A549 (cell line): ENCODE data around the gene PRKCQ. TPM values are rescaled to one million over a fixed set of nuclear protein-coding genes. Genes with fewer than 3 reads are reported as not detected.
"Not testable (repeated sequence)": the region's sequence is repeated elsewhere in the genome, so short reads cannot be mapped to it uniquely, and the experiment has no call there.

Experiments
- ATAC-seq, 2 experiments: fragments of 200-7000 bp in 1 of 2; fragments of >200 bp in 1 of 2; cut with Nextera tagmentation in 1 of 2; cut with Tn5 transposase in 1 of 2; 3 replicates each; pipeline versions ENCODE4 v1.8.0 to v1.9.1; 2018 to 2020; ENCODE audit warnings: mild to moderate bottlenecking in 1 of 2, moderate library complexity in 1 of 2
- CTCF ChIA-PET: fragments of 300-600 bp; sonication (Branson Sonifier 250); formaldehyde crosslinking; extraction: SDS; loops from one replicate; lab custom pipeline; 2021; ENCODE audit warnings: antibody characterized with exemption, inconsistent platforms; lab: Yijun Ruan, JAX
- POLR2A ChIA-PET: fragments of 350-600 bp; formaldehyde crosslinking; extraction: SDS; loops from one replicate; lab custom pipeline; 2021; ENCODE audit warnings: antibody characterized with exemption, inconsistent platforms; lab: Yijun Ruan, JAX
- DNase-seq, 2 experiments: peaks; one replicate each; pipeline versions ENCODE4 v3.0.0 to v3.0.0-alpha.2; 2011 to 2016; ENCODE audit warnings: low read depth in 1 of 2, low spot score in 1 of 2
- FAIRE-seq: peaks from 2 replicates; lab custom pipeline; 2011; peaks lifted over from hg19 to GRCh38; lab: Jason Lieb, UNC
- H3K27ac ChIP-seq, 2 experiments: fragments of >200 bp; sonication (Bioruptor Twin); formaldehyde crosslinking; 3 replicates each; pipeline ENCODE4 v1.5.1; 2016 to 2017
- H3K4me1 ChIP-seq: fragments of >200 bp; sonication (Bioruptor Twin); formaldehyde crosslinking; 3 replicates; pipeline ENCODE4 v1.6.1; 2016
- H3K4me2 ChIP-seq: fragments of >200 bp; sonication (Bioruptor Twin); formaldehyde crosslinking; 3 replicates; pipeline ENCODE4 v1.6.1; 2016
- H3K4me3 ChIP-seq: fragments of >200 bp; sonication (Bioruptor Twin); formaldehyde crosslinking; 3 replicates; pipeline ENCODE4 v1.5.1; 2016
- H3K9me3 ChIP-seq: fragments of >200 bp; sonication (Bioruptor Twin); formaldehyde crosslinking; 3 replicates; pipeline ENCODE4 v1.6.1; 2016
- BHLHE40 ChIP-seq: IDR thresholded peaks from 2 replicates; pipeline ENCODE4 v1.6.1; 2012; ENCODE audit warnings: low read depth, low read length, inconsistent platforms
- EHF ChIP-seq: fragments of 250-450 bp; sonication (Bioruptor Pico); IDR thresholded peaks from 2 replicates; pipeline ENCODE4 v1.5.0; 2020; ENCODE audit warnings: mild to moderate bottlenecking
- FOSB ChIP-seq: fragments of 250-450 bp; sonication (Bioruptor Pico); IDR thresholded peaks from 2 replicates; pipeline ENCODE4 v1.5.0; 2020; ENCODE audit warnings: mild to moderate bottlenecking, moderate library complexity
- HOXA7 ChIP-seq: fragments of 250-450 bp; sonication (Bioruptor Pico); IDR thresholded peaks from 2 replicates; pipeline ENCODE4 v1.5.0; 2020; ENCODE audit warnings: mild to moderate bottlenecking, moderate library complexity
- HOXB13 ChIP-seq: fragments of 250-450 bp; sonication (Bioruptor Pico); IDR thresholded peaks from 2 replicates; pipeline ENCODE4 v1.5.0; 2020; ENCODE audit warnings: low read depth, mild to moderate bottlenecking, moderate library complexity
- KDM5A ChIP-seq: fragments of 200-600 bp; sonication (generic); IDR thresholded peaks from 2 replicates; pipeline ENCODE4 v1.6.1; 2016; ENCODE audit warnings: antibody characterized with exemption, mild to moderate bottlenecking
- RARB ChIP-seq: fragments of 250-450 bp; sonication (Bioruptor Pico); IDR thresholded peaks from 2 replicates; pipeline ENCODE4 v1.8.0; 2021; ENCODE audit warnings: mild to moderate bottlenecking, moderate library complexity
- SMC3 ChIP-seq: fragments of >200 bp; sonication (Bioruptor Twin); formaldehyde crosslinking; IDR thresholded peaks from 3 replicates; pipeline ENCODE4 v1.6.1; 2018; ENCODE audit warnings: inconsistent platforms
- SREBF2 ChIP-seq: fragments of 450-650 bp; IDR thresholded peaks from 2 replicates; pipeline ENCODE4 v1.6.1; 2014; ENCODE audit warnings: mild to moderate bottlenecking, moderate library complexity
- TP53 ChIP-seq: fragments of 250-450 bp; sonication (Bioruptor Pico); IDR thresholded peaks from 2 replicates; pipeline ENCODE4 v1.5.0; 2021; ENCODE audit warnings: mild to moderate bottlenecking, moderate library complexity
- USF2 ChIP-seq: fragments of 450-650 bp; IDR thresholded peaks from 2 replicates; pipeline ENCODE4 v1.6.1; 2014; ENCODE audit warnings: antibody characterized with exemption
- ZC3H11A ChIP-seq: fragments of 450-650 bp; IDR thresholded peaks from 2 replicates; pipeline ENCODE4 v1.6.1; 2014; ENCODE audit warnings: antibody characterized with exemption, mild to moderate bottlenecking
- ZFP36 ChIP-seq: fragments of 450-650 bp; IDR thresholded peaks from 2 replicates; pipeline ENCODE4 v1.6.1; 2014; ENCODE audit warnings: borderline replicate concordance; ENCODE audit not compliant: partially characterized antibody
- ZNF302 ChIP-seq: fragments of 250-450 bp; sonication (Bioruptor Pico); IDR thresholded peaks from 2 replicates; pipeline ENCODE4 v1.9.0; 2021; ENCODE audit warnings: inconsistent platforms, mild to moderate bottlenecking, moderate library complexity
- WGBS: methylation state at CpG from one replicate; pipeline ENCODE4 v1.1.6; 2017; ENCODE audit errors: missing lambda C conversion rate; 5-methylcytosine and 5-hydroxymethylcytosine counted together
- polyA plus RNA-seq, 4 experiments: library from polyadenylated mRNA; depleted of rRNA in 3 of 4; stranded (reverse); fragments of >200 nt; fragmentation: RNase III in 1 of 4; extraction: RNeasy Plus Mini Kit Qiagen cat#74134 plus additional on column Dnase treatment in 1 of 4; gene quantifications; 2 replicates in 3 of 4; 3 replicates in 1 of 4; pipeline ENCODE4 v1.2.3, GENCODE V29; 2011 to 2017
- TF ChIP-seq, protein P1 (sequence below): fragments of >200 bp; sonication (Bioruptor Twin); formaldehyde crosslinking; IDR thresholded peaks from 3 replicates; pipeline ENCODE4 v1.6.1; 2016
- TF ChIP-seq, protein P2 (sequence below): fragments of 250-450 bp; sonication (Bioruptor Pico); IDR thresholded peaks from 2 replicates; pipeline ENCODE4 v1.5.0; 2021; ENCODE audit warnings: mild to moderate bottlenecking, moderate library complexity, borderline replicate concordance
- TF ChIP-seq, protein P3 (sequence below): fragments of >200 bp; sonication (Bioruptor Twin); formaldehyde crosslinking; IDR thresholded peaks from 3 replicates; pipeline ENCODE4 v1.5.1; 2016

Gene PRKCQ
- polyA plus RNA-seq, 2 of the 4 experiments (the other 2 are of a cell fraction): 3.7 to 7.1 TPM

GRCh38 chr10:6383096-6383812, 196.8 kb downstream of the PRKCQ start (continued):
- TF ChIP-seq, protein P1, sequence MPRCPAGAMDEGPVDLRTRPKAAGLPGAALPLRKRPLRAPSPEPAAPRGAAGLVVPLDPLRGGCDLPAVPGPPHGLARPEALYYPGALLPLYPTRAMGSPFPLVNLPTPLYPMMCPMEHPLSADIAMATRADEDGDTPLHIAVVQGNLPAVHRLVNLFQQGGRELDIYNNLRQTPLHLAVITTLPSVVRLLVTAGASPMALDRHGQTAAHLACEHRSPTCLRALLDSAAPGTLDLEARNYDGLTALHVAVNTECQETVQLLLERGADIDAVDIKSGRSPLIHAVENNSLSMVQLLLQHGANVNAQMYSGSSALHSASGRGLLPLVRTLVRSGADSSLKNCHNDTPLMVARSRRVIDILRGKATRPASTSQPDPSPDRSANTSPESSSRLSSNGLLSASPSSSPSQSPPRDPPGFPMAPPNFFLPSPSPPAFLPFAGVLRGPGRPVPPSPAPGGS: no peak
- TF ChIP-seq HOXA7 (CRISPR knock-in tag) (no peak), TP53 (CRISPR knock-in tag) (no peak), ZNF302 (CRISPR knock-in tag) (no peak), RARB (CRISPR knock-in tag) (no peak), HOXB13 (CRISPR knock-in tag) (no peak)
- TF ChIP-seq, protein P2, sequence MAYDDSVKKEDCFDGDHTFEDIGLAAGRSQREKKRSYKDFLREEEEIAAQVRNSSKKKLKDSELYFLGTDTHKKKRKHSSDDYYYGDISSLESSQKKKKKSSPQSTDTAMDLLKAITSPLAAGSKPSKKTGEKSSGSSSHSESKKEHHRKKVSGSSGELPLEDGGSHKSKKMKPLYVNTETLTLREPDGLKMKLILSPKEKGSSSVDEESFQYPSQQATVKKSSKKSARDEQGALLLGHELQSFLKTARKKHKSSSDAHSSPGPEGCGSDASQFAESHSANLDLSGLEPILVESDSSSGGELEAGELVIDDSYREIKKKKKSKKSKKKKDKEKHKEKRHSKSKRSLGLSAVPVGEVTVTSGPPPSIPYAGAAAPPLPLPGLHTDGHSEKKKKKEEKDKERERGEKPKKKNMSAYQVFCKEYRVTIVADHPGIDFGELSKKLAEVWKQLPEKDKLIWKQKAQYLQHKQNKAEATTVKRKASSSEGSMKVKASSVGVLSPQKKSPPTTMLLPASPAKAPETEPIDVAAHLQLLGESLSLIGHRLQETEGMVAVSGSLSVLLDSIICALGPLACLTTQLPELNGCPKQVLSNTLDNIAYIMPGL (CRISPR knock-in tag): no peak

DNA sequence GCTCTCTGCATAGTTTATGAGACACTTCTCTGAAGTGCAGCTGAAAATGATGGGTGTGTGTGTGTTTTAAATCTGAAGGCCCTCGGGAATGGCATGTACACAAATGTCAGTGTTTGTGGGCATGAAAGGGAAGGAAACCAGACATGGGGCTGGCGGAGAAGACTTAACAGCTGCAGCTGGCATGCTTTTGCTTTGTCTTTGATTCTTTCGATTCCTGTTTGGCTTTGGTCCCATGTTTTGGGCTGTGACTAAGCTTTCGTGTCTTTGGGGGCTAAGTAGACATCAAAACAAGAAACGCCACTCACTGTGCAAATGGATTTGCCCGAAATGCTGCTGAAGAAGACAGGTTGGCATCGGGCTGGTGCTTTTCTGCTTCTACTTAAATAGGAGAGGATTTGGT, 198.0 kb downstream of the PRKCQ start:
- peak overlapping the region in 1 of 2 experiments; percentile 44; a peak in 1 of 6 replicates for H3K27ac ChIP-seq
- no peak overlapping the region for H3K4me3 ChIP-seq
- TF ChIP-seq USF2 (no peak), KDM5A (no peak), SREBF2 (no peak), BHLHE40 (no peak), ZC3H11A (no peak), SMC3 (no peak), TP53 (CRISPR knock-in tag) (no peak), FOSB (no peak), EHF (CRISPR knock-in tag) (no peak)
- TF ChIP-seq, protein P3, sequence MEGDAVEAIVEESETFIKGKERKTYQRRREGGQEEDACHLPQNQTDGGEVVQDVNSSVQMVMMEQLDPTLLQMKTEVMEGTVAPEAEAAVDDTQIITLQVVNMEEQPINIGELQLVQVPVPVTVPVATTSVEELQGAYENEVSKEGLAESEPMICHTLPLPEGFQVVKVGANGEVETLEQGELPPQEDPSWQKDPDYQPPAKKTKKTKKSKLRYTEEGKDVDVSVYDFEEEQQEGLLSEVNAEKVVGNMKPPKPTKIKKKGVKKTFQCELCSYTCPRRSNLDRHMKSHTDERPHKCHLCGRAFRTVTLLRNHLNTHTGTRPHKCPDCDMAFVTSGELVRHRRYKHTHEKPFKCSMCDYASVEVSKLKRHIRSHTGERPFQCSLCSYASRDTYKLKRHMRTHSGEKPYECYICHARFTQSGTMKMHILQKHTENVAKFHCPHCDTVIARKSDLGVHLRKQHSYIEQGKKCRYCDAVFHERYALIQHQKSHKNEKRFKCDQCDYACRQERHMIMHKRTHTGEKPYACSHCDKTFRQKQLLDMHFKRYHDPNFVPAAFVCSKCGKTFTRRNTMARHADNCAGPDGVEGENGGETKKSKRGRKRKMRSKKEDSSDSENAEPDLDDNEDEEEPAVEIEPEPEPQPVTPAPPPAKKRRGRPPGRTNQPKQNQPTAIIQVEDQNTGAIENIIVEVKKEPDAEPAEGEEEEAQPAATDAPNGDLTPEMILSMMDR: no peak
- 72% methylated on average over 7 of the region's 7 CpGs for WGBS
- DNase-seq: no peak
- no peak for ATAC-seq
- FAIRE-seq: no peak
- ChIA-PET POLR2A (no interaction called here), CTCF (interaction anchor here (1.9 to 3.4 kb wide), 2 partner anchors 14 to 19 kb away, joined by 11 to 12 read pairs; no protein-coding TSS in a partner anchor)
- H3K4me1 ChIP-seq: peaks cover 19% of the 10 kb centered on the region; the same call in 2 of the 3 replicates
- peaks cover 44% of the 10 kb centered on the region for H3K9me3 ChIP-seq
- H3K4me2 ChIP-seq: no peak overlapping the region

DNA sequence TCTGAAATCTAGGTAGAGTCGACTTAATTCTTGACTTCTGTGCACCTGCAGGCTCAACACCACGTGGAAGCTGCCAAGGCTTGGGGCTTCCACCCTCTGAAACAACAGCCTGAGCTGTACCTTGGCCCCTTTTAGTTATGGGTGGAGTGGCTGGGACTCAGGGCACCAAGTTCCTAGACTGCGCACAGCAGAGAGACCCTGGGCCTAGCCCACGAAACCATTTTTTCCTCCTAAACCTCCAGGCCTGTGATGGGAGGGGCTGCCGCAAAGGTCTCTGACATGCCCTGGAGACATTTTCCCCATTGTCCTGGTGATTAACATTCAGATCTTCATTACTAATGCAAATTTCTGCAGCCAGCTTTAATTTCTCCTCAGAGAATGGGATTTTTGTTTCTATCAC, 199.6 kb downstream of the PRKCQ start:
- Histone ChIP-seq H3K4me1 (peaks cover 10% of the 10 kb centered on the region; the same call in 2 of the 3 replicates), H3K9me3 (peaks cover 44% of the 10 kb centered on the region)
- POLR2A ChIA-PET, FAIRE-seq, CTCF ChIA-PET: not testable (repeated sequence)
- TF ChIP-seq ZFP36: peak; percentile 94
- TF ChIP-seq, all 56 proteins: peak for 1; not testable (repeated sequence) for 55
- DNase-seq, H3K4me2 ChIP-seq, ATAC-seq, H3K27ac ChIP-seq, H3K4me3 ChIP-seq: not testable (repeated sequence)
- 71% methylated on average over 5 of the region's 5 CpGs for WGBS
